Keratinocyte (primary cell): ENCODE measurements around the gene TEAD2.

Experiments
- CTCF ChIP-seq, 3 experiments: IDR thresholded peaks in 1 of 3; conservative IDR thresholded peaks in 1 of 3; optimal IDR thresholded peaks in 1 of 3; 2 replicates in 2 of 3; 3 replicates in 1 of 3; pipeline versions ENCODE3 to v1.5.1; 2011; ENCODE audit warnings: low read length in 3 of 3, mild to moderate bottlenecking in 3 of 3, moderate library complexity in 2 of 3, control low read depth in 1 of 3, inconsistent platforms in 1 of 3; ENCODE audit not compliant: insufficient read depth in 2 of 3; ENCODE audit errors: extremely low read depth in 1 of 3
- EZH2 ChIP-seq: IDR thresholded peaks from one replicate; pipeline ENCODE4 v1.6.1; 2012; ENCODE audit warnings: inconsistent platforms, mild to moderate bottlenecking, low read length, moderate library complexity

- no peak for TF ChIP-seq EZH2
- TF ChIP-seq CTCF (optimal IDR thresholded peaks at IDR 0.05 in 1 of 3, IDR thresholded peaks at IDR 0.05 in 1 of 3, conservative IDR thresholded peaks at IDR 0.05 in 1 of 3; ENCODE audit: extremely low read depth in 1 of 3, insufficient read depth in 2 of 3, low read length in 3 of 3), result no peak
Measured at GRCh38 chr19:49301866-49302252, 60.4 kb downstream of the TEAD2 start.
